MM.1S (cell line): ENCODE results near the gene PRKCH.

Source experiments
- CTCF ChIP-seq: fragments of 300-600 bp; sonication (generic); IDR thresholded peaks from 2 replicates; pipeline ENCODE4 v1.5.1; 2016; ENCODE audit warnings: antibody characterized with exemption, low read length, mixed read lengths
- EZH2 ChIP-seq: fragments of 300-600 bp; sonication (generic); optimal IDR thresholded peaks from 2 replicates; pipeline ENCODE3; 2017; ENCODE audit warnings: low read depth, mild to moderate bottlenecking, antibody characterized with exemption, low read length, mixed read lengths
- EZH2phosphoT487 ChIP-seq: fragments of 300-600 bp; sonication (generic); IDR thresholded peaks from 2 replicates; pipeline ENCODE4 v1.6.1; 2018; ENCODE audit warnings: antibody characterized with exemption, low read length

GRCh38 chr14:61439779-61440418 is 118.5 kb downstream of the PRKCH start:
- TF ChIP-seq EZH2 = no peak
- TF ChIP-seq CTCF = no peak
- no peak for TF ChIP-seq EZH2phosphoT487
